Measurements from ENCODE around the gene E2F4. TPM values are rescaled to one million over a fixed set of nuclear protein-coding genes. Genes with fewer than 3 reads are reported as not detected.

E2F4 gene
- total RNA-seq, 1 experiment from 2014 or later, result 74.5 TPM

- in situ Hi-C loops (cut with HindIII; ENCODE audit: low pct_unique_long_range_greater_than_20kb, low sequenced_read_pairs), result no loop called here
- BruUV-seq (replicated peaks), result no TSS peak
- CTCF ChIA-PET, result no interaction called here
- H3K27ac ChIP-seq (ENCODE audit: low read length), result peak overlapping the region; percentile 18
- TF ChIP-seq, protein P1, sequence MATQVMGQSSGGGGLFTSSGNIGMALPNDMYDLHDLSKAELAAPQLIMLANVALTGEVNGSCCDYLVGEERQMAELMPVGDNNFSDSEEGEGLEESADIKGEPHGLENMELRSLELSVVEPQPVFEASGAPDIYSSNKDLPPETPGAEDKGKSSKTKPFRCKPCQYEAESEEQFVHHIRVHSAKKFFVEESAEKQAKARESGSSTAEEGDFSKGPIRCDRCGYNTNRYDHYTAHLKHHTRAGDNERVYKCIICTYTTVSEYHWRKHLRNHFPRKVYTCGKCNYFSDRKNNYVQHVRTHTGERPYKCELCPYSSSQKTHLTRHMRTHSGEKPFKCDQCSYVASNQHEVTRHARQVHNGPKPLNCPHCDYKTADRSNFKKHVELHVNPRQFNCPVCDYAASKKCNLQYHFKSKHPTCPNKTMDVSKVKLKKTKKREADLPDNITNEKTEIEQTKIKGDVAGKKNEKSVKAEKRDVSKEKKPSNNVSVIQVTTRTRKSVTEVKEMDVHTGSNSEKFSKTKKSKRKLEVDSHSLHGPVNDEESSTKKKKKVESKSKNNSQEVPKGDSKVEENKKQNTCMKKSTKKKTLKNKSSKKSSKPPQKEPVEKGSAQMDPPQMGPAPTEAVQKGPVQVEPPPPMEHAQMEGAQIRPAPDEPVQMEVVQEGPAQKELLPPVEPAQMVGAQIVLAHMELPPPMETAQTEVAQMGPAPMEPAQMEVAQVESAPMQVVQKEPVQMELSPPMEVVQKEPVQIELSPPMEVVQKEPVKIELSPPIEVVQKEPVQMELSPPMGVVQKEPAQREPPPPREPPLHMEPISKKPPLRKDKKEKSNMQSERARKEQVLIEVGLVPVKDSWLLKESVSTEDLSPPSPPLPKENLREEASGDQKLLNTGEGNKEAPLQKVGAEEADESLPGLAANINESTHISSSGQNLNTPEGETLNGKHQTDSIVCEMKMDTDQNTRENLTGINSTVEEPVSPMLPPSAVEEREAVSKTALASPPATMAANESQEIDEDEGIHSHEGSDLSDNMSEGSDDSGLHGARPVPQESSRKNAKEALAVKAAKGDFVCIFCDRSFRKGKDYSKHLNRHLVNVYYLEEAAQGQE (IDR thresholded peaks at IDR 0.05; ENCODE audit: insufficient read depth in 1 of 2, low read depth in 2 of 2, low read length in 1 of 2), result no peak
- TF ChIP-seq POLR2AphosphoS5 (IDR thresholded peaks at IDR 0.05; ENCODE audit: low read depth, low read length) (no peak), SIN3A (IDR thresholded peaks at IDR 0.05; ENCODE audit: borderline replicate concordance, insufficient read depth, low read depth, low read length) (no peak)
- POLR2A ChIA-PET, result no interaction called here
- DNase-seq (ENCODE audit: low read depth, low spot score) (no peak), ATAC-seq (no peak)
- no peaks in the 10 kb centered on the region for H3K9me3 ChIP-seq (ENCODE audit: control insufficient read depth, insufficient read depth, low read depth, low read length)
- intact Hi-C loops (cut with micrococcal nuclease; ENCODE audit: unreplicated experiment), result no loop called here
- H3K4me1 ChIP-seq (ENCODE audit: control insufficient read depth, insufficient read depth, low read length), result peaks cover 18% of the 10 kb centered on the region
- H3K4me3 ChIP-seq (ENCODE audit: low read depth in 2 of 2, low read length in 2 of 2), result peak overlapping the region; percentile 51 to 64
- no peaks in the 10 kb centered on the region for H3K27me3 ChIP-seq (ENCODE audit: control insufficient read depth, insufficient read depth, low read length)
- no peaks in the 10 kb centered on the region; the same call in 1 of the 2 replicates for H3K36me3 ChIP-seq (ENCODE audit: control insufficient read depth, insufficient read depth, low read length)
Observed at GRCh38 chr16:67173323-67173722, 18.6 kb upstream of the E2F4 start.

- Histone ChIP-seq H3K36me3 (ENCODE audit: control insufficient read depth, insufficient read depth, low read length) (no peaks in the 10 kb centered on the region; the same call in 1 of the 2 replicates), H3K27me3 (ENCODE audit: control insufficient read depth, insufficient read depth, low read length) (no peaks in the 10 kb centered on the region), H3K9me3 (ENCODE audit: control insufficient read depth, insufficient read depth, low read depth, low read length) (no peaks in the 10 kb centered on the region), H3K4me3 (ENCODE audit: low read depth in 2 of 2, low read length in 2 of 2) (peak overlapping the region; percentile 51 to 64), H3K27ac (ENCODE audit: low read length) (peak overlapping the region; percentile 18), H3K4me1 (ENCODE audit: control insufficient read depth, insufficient read depth, low read length) (peaks cover 18% of the 10 kb centered on the region)
- intact Hi-C loops (cut with micrococcal nuclease; ENCODE audit: unreplicated experiment) (no loop called here), in situ Hi-C loops (cut with HindIII; ENCODE audit: low pct_unique_long_range_greater_than_20kb, low sequenced_read_pairs) (no loop called here)
- POLR2A ChIA-PET, result interaction anchor here (0.5 kb wide), 1 partner anchor 21 kb away, joined by 8 read pairs; no protein-coding TSS in a partner anchor
- DNase-seq (ENCODE audit: low read depth, low spot score), result no peak
- TSS peak; percentile 50 for BruUV-seq (replicated peaks)
- no peak for TF ChIP-seq SIN3A (IDR thresholded peaks at IDR 0.05; ENCODE audit: borderline replicate concordance, insufficient read depth, low read depth, low read length)
- TF ChIP-seq, protein P2, sequence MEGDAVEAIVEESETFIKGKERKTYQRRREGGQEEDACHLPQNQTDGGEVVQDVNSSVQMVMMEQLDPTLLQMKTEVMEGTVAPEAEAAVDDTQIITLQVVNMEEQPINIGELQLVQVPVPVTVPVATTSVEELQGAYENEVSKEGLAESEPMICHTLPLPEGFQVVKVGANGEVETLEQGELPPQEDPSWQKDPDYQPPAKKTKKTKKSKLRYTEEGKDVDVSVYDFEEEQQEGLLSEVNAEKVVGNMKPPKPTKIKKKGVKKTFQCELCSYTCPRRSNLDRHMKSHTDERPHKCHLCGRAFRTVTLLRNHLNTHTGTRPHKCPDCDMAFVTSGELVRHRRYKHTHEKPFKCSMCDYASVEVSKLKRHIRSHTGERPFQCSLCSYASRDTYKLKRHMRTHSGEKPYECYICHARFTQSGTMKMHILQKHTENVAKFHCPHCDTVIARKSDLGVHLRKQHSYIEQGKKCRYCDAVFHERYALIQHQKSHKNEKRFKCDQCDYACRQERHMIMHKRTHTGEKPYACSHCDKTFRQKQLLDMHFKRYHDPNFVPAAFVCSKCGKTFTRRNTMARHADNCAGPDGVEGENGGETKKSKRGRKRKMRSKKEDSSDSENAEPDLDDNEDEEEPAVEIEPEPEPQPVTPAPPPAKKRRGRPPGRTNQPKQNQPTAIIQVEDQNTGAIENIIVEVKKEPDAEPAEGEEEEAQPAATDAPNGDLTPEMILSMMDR (IDR thresholded peaks at IDR 0.05), result peak; percentile 34
- TF ChIP-seq TCF7L2 (IDR thresholded peaks at IDR 0.05; ENCODE audit: low read depth, low read length), result no peak
- TF ChIP-seq, protein P1 (IDR thresholded peaks at IDR 0.05; ENCODE audit: insufficient read depth in 1 of 2, low read depth in 2 of 2, low read length in 1 of 2), result no peak
- no peak for TF ChIP-seq POLR2AphosphoS5 (IDR thresholded peaks at IDR 0.05; ENCODE audit: low read depth, low read length)
- ATAC-seq, result peak; percentile 79
- CTCF ChIA-PET, result interaction anchor here (0.7 kb wide), 1 partner anchor 220 kb away, joined by 3 read pairs; no protein-coding TSS in a partner anchor
Observed at GRCh38 chr16:67173808-67174705, 17.9 kb upstream of the E2F4 start.

Measured in Panc1 (cell line).